Nephron (organoid): ENCODE measurements around the gene FNIP1.
A peak's percentile ranks its signal among the peaks of the same experiment; 100 is the strongest.

Experiments used
- H3K27ac Mint-ChIP-seq, 3 experiments: 2 replicates each; pipeline ENCODE4 v1.8.0; 2020; ENCODE audit warnings: mixed read lengths in 3 of 3, mild to moderate bottlenecking in 2 of 3, moderate library complexity in 1 of 3
- H3K27me3 Mint-ChIP-seq: 2 replicates; pipeline ENCODE4 v1.8.0; 2021; ENCODE audit warnings: low read depth, mild to moderate bottlenecking, moderate library complexity, mixed read lengths
- H3K36me3 Mint-ChIP-seq: 2 replicates; pipeline ENCODE4 v1.8.0; 2020; ENCODE audit warnings: low read depth, mixed read lengths
- H3K4me1 Mint-ChIP-seq: 2 replicates; pipeline ENCODE4 v1.8.0; 2020; ENCODE audit warnings: mixed read lengths
- H3K4me3 Mint-ChIP-seq, 3 experiments: 2 replicates each; pipeline ENCODE4 v1.8.0; 2020; ENCODE audit warnings: mild to moderate bottlenecking in 3 of 3, mixed read lengths in 3 of 3, moderate library complexity in 2 of 3
- H3K9me3 Mint-ChIP-seq: 2 replicates; pipeline ENCODE4 v1.8.0; 2020; ENCODE audit warnings: mixed read lengths
- CTCF ChIP-seq, 3 experiments: fragments of 200-600 bp; sonication (generic); IDR thresholded peaks; one replicate each; pipeline ENCODE4 v1.5.0; 2021; ENCODE audit warnings: antibody characterized with exemption in 3 of 3; ENCODE audit not compliant: unreplicated experiment in 3 of 3

The FNIP1 gene

GRCh38 chr5:131619102-131619501 lies 177.7 kb downstream of the FNIP1 start:
- Mint-ChIP-seq H3K27ac (no peak overlapping the region), H3K36me3 (peaks cover 13% of the 10 kb centered on the region)

GRCh38 chr5:131617140-131617822 lies 179.5 kb downstream of the FNIP1 start:
- H3K9me3 Mint-ChIP-seq, result no peaks in the 10 kb centered on the region

More at GRCh38 chr5:131619102-131619501, 177.7 kb downstream of the FNIP1 start:
- H3K27me3 Mint-ChIP-seq, result no peaks in the 10 kb centered on the region
- no peak overlapping the region for H3K4me3 Mint-ChIP-seq
- no peaks in the 10 kb centered on the region for H3K4me1 Mint-ChIP-seq
- peaks cover 1% of the 10 kb centered on the region for H3K9me3 Mint-ChIP-seq
- no peak for TF ChIP-seq CTCF (IDR thresholded peaks at IDR 0.05; ENCODE audit: unreplicated experiment in 3 of 3)

GRCh38 chr5:131615957-131616356 lies 180.9 kb downstream of the FNIP1 start:
- no peak overlapping the region for H3K4me3 Mint-ChIP-seq
- peaks cover 4% of the 10 kb centered on the region for H3K4me1 Mint-ChIP-seq
- H3K9me3 Mint-ChIP-seq, result no peaks in the 10 kb centered on the region
- no peak overlapping the region for H3K27ac Mint-ChIP-seq
- peaks cover 9% of the 10 kb centered on the region for H3K36me3 Mint-ChIP-seq
- H3K27me3 Mint-ChIP-seq, result no peaks in the 10 kb centered on the region
- no peak for TF ChIP-seq CTCF (IDR thresholded peaks at IDR 0.05; ENCODE audit: unreplicated experiment in 3 of 3)

More at GRCh38 chr5:131617140-131617822, 179.5 kb downstream of the FNIP1 start:
- no peak for TF ChIP-seq CTCF (IDR thresholded peaks at IDR 0.05; ENCODE audit: unreplicated experiment in 3 of 3)
- H3K27ac Mint-ChIP-seq, result no peak overlapping the region
- H3K27me3 Mint-ChIP-seq, result no peaks in the 10 kb centered on the region
- no peak overlapping the region for H3K4me3 Mint-ChIP-seq
- H3K4me1 Mint-ChIP-seq, result peaks cover 4% of the 10 kb centered on the region
- H3K36me3 Mint-ChIP-seq, result peaks cover 9% of the 10 kb centered on the region

GRCh38 chr5:131613423-131613822 lies 183.4 kb downstream of the FNIP1 start:
- peaks cover 17% of the 10 kb centered on the region for H3K4me1 Mint-ChIP-seq
- no peak overlapping the region for H3K4me3 Mint-ChIP-seq
- peak overlapping the region in 1 of 3 experiments; percentile 75 for H3K27ac Mint-ChIP-seq
- no peaks in the 10 kb centered on the region for H3K27me3 Mint-ChIP-seq
- no peak for TF ChIP-seq CTCF (IDR thresholded peaks at IDR 0.05; ENCODE audit: unreplicated experiment in 3 of 3)
- H3K9me3 Mint-ChIP-seq, result no peaks in the 10 kb centered on the region
- H3K36me3 Mint-ChIP-seq, result peaks cover 12% of the 10 kb centered on the region

- TF ChIP-seq CTCF (IDR thresholded peaks at IDR 0.05; ENCODE audit: unreplicated experiment in 3 of 3), result no peak
- Mint-ChIP-seq H3K4me3 (no peak overlapping the region), H3K9me3 (no peaks in the 10 kb centered on the region), H3K27me3 (no peaks in the 10 kb centered on the region), H3K36me3 (peaks cover 8% of the 10 kb centered on the region), H3K4me1 (peaks cover 29% of the 10 kb centered on the region), H3K27ac (peak overlapping the region in 1 of 3 experiments; percentile 88)
These were observed 185.8 kb downstream of the FNIP1 start for GRCh38 chr5:131611064-131611381.
